ENCODE data around the gene SPANXN3.
"Not testable (repeated sequence)": the region's sequence is repeated elsewhere in the genome, so short reads cannot be mapped to it uniquely, and the experiment has no call there.

SPANXN3 gene

GRCh38 chrX:143517375-143517774 is at the start of gene SPANXN3:
Gene SPANXN3, minus strand, starts transcription at chrX:143517475. Its CDS starts 84 bp downstream, at chrX:143517391.
- DNase-seq = not testable (repeated sequence)

- DNase-seq = no peak
Observed at GRCh38 chrX:143536176-143536575, 18.9 kb upstream of the SPANXN3 start.

GRCh38 chrX:143502196-143502595 is 15.1 kb downstream of the SPANXN3 start:
- not testable (repeated sequence) for DNase-seq

- no peak for DNase-seq
Observed at GRCh38 chrX:143500751-143501150, 16.5 kb downstream of the SPANXN3 start.

GRCh38 chrX:143486105-143486504 is 31.2 kb downstream of the SPANXN3 start:
- DNase-seq = no peak

- DNase-seq = no peak
Observed at GRCh38 chrX:143476751-143477150, 40.5 kb downstream of the SPANXN3 start.

- DNase-seq = no peak
Observed at GRCh38 chrX:143472347-143472938, 44.8 kb downstream of the SPANXN3 start.

GRCh38 chrX:143466130-143466529 is 51.1 kb downstream of the SPANXN3 start:
- DNase-seq = no peak

- DNase-seq = no peak
Observed at GRCh38 chrX:143462696-143463095, 54.6 kb downstream of the SPANXN3 start.

GRCh38 chrX:143461606-143462005 is 55.7 kb downstream of the SPANXN3 start:
- DNase-seq = no peak

All from activated CD4-positive, alpha-beta T cell treated with anti-CD3 and anti-CD28 coated beads for 1 hour (primary cell).